H1 (cell line): ENCODE data around the gene SPHK1. TPM values are rescaled to one million over a fixed set of nuclear protein-coding genes. Genes with fewer than 3 reads are reported as not detected.
A peak's percentile ranks its signal among the peaks of the same experiment; 100 is the strongest.

ENCODE experiments used
- CREB1 ChIP-seq: IDR thresholded peaks from 2 replicates; pipeline ENCODE4 v1.6.1; 2012; ENCODE audit warnings: inconsistent platforms
- EZH2 ChIP-seq: fragments of 200-600 bp; sonication (generic); IDR thresholded peaks from 2 replicates; pipeline ENCODE4 v1.7.1; 2012; ENCODE audit warnings: low read depth, mild to moderate bottlenecking, moderate library complexity, low read length, inconsistent platforms; ENCODE audit not compliant: severe bottlenecking
- NANOG ChIP-seq: IDR thresholded peaks from 2 replicates; pipeline ENCODE4 v1.6.1; 2011; ENCODE audit warnings: low read length, low read depth, mild to moderate bottlenecking, inconsistent platforms; ENCODE audit not compliant: insufficient read depth, poor library complexity, severe bottlenecking
- POU5F1 ChIP-seq: IDR thresholded peaks from 2 replicates; pipeline ENCODE4 v1.6.1; 2011; ENCODE audit warnings: low read depth, mild to moderate bottlenecking, low read length, moderate library complexity
- SIRT6 ChIP-seq: IDR thresholded peaks from one replicate; pipeline ENCODE4 v1.7.1; 2012; ENCODE audit warnings: low read length, inconsistent platforms
- TAF1 ChIP-seq: IDR thresholded peaks from 2 replicates; pipeline ENCODE4 v1.6.1; 2011; ENCODE audit warnings: mild to moderate bottlenecking, low read depth, low read length
- polyA plus RNA-seq, 7 experiments: library from polyadenylated mRNA; depleted of rRNA in 3 of 7; stranded (reverse) in 5 of 7; unstranded in 2 of 7; fragments of >200 nt in 5 of 7; fragments of 200-250 nt in 2 of 7; gene quantifications; 1 replicate in 5 of 7; 2 replicates in 1 of 7; 4 replicates in 1 of 7; pipeline versions ENCODE4 v1.2.1 to v1.2.3, GENCODE V29; 2011 to 2013; ENCODE audit warnings: missing spikeins in 2 of 7, mixed read lengths in 2 of 7
- total RNA-seq: library from RNA; stranded (reverse); fragmentation: NEBNext Ultra II Directional; extraction: Animal tissue kit (Norgen Biotek cat#: 25700); gene quantifications from 2 replicates; pipeline ENCODE4 v1.2.1, GENCODE V29; 2021
- TF ChIP-seq, protein P1 (sequence below): fragments of 300-600 bp; sonication (generic); IDR thresholded peaks from 2 replicates; pipeline ENCODE4 v1.7.1; 2012; ENCODE audit warnings: low read length, moderate library complexity, mild to moderate bottlenecking, inconsistent platforms; ENCODE audit not compliant: insufficient replicate concordance
- TF ChIP-seq, protein P2 (sequence below): IDR thresholded peaks from 2 replicates; pipeline ENCODE4 v1.6.1; 2012; ENCODE audit warnings: low read length, inconsistent platforms

SPHK1 gene
- total and polyA plus RNA-seq, 2 of the 8 experiments (the other 6 are each of a cell fraction or from before 2014, with no cell fraction given) = 2.4 TPM

DNA sequence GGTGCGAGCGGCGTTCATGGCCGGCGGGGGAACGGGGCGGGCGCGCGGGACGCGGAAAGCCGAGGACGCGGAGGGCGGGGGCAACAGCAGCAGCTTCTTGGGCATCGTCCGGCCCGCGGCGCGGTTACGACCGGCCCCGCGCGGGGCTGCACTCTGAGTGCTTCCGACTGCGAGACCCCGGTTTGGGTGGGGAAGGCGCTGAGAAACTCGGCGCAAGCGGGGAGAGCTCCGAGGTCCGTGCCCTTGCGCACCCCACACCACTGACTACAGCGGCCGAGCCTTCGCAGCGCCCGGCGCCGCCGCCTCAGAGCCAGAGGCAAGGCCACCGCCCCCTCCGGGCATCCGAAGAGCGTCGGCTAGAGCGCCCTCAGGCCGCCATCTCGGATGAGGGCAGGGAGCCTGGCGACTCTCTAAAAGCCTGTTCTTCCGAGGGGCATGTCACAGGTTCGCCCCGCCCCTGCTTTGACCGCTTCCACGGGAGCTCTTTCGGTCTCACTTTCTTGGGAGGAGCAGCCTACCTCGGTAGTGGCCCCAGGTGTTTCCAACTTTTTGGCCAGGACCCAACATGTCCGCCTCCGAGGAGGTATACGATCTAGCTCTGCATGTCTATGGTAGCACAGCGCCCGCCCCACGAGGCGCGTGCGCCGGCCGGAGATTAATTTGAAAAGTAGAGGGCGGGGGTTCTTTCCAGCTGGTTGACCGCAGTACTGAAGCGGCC is 30.7 kb upstream of the SPHK1 start, which contains the start of gene PRPSAP1 (continued):
- TF ChIP-seq, protein P1, sequence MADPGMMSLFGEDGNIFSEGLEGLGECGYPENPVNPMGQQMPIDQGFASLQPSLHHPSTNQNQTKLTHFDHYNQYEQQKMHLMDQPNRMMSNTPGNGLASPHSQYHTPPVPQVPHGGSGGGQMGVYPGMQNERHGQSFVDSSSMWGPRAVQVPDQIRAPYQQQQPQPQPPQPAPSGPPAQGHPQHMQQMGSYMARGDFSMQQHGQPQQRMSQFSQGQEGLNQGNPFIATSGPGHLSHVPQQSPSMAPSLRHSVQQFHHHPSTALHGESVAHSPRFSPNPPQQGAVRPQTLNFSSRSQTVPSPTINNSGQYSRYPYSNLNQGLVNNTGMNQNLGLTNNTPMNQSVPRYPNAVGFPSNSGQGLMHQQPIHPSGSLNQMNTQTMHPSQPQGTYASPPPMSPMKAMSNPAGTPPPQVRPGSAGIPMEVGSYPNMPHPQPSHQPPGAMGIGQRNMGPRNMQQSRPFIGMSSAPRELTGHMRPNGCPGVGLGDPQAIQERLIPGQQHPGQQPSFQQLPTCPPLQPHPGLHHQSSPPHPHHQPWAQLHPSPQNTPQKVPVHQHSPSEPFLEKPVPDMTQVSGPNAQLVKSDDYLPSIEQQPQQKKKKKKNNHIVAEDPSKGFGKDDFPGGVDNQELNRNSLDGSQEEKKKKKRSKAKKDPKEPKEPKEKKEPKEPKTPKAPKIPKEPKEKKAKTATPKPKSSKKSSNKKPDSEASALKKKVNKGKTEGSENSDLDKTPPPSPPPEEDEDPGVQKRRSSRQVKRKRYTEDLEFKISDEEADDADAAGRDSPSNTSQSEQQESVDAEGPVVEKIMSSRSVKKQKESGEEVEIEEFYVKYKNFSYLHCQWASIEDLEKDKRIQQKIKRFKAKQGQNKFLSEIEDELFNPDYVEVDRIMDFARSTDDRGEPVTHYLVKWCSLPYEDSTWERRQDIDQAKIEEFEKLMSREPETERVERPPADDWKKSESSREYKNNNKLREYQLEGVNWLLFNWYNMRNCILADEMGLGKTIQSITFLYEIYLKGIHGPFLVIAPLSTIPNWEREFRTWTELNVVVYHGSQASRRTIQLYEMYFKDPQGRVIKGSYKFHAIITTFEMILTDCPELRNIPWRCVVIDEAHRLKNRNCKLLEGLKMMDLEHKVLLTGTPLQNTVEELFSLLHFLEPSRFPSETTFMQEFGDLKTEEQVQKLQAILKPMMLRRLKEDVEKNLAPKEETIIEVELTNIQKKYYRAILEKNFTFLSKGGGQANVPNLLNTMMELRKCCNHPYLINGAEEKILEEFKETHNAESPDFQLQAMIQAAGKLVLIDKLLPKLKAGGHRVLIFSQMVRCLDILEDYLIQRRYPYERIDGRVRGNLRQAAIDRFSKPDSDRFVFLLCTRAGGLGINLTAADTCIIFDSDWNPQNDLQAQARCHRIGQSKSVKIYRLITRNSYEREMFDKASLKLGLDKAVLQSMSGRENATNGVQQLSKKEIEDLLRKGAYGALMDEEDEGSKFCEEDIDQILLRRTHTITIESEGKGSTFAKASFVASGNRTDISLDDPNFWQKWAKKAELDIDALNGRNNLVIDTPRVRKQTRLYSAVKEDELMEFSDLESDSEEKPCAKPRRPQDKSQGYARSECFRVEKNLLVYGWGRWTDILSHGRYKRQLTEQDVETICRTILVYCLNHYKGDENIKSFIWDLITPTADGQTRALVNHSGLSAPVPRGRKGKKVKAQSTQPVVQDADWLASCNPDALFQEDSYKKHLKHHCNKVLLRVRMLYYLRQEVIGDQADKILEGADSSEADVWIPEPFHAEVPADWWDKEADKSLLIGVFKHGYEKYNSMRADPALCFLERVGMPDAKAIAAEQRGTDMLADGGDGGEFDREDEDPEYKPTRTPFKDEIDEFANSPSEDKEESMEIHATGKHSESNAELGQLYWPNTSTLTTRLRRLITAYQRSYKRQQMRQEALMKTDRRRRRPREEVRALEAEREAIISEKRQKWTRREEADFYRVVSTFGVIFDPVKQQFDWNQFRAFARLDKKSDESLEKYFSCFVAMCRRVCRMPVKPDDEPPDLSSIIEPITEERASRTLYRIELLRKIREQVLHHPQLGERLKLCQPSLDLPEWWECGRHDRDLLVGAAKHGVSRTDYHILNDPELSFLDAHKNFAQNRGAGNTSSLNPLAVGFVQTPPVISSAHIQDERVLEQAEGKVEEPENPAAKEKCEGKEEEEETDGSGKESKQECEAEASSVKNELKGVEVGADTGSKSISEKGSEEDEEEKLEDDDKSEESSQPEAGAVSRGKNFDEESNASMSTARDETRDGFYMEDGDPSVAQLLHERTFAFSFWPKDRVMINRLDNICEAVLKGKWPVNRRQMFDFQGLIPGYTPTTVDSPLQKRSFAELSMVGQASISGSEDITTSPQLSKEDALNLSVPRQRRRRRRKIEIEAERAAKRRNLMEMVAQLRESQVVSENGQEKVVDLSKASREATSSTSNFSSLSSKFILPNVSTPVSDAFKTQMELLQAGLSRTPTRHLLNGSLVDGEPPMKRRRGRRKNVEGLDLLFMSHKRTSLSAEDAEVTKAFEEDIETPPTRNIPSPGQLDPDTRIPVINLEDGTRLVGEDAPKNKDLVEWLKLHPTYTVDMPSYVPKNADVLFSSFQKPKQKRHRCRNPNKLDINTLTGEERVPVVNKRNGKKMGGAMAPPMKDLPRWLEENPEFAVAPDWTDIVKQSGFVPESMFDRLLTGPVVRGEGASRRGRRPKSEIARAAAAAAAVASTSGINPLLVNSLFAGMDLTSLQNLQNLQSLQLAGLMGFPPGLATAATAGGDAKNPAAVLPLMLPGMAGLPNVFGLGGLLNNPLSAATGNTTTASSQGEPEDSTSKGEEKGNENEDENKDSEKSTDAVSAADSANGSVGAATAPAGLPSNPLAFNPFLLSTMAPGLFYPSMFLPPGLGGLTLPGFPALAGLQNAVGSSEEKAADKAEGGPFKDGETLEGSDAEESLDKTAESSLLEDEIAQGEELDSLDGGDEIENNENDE = no peak
- TF ChIP-seq POU5F1 = no peak
- TF ChIP-seq SIRT6 = no peak
- no peak for TF ChIP-seq NANOG
- TF ChIP-seq TAF1 = peak; percentile 99
- peak; percentile 60 for TF ChIP-seq CREB1
- TF ChIP-seq EZH2 = no peak
- TF ChIP-seq, protein P2, sequence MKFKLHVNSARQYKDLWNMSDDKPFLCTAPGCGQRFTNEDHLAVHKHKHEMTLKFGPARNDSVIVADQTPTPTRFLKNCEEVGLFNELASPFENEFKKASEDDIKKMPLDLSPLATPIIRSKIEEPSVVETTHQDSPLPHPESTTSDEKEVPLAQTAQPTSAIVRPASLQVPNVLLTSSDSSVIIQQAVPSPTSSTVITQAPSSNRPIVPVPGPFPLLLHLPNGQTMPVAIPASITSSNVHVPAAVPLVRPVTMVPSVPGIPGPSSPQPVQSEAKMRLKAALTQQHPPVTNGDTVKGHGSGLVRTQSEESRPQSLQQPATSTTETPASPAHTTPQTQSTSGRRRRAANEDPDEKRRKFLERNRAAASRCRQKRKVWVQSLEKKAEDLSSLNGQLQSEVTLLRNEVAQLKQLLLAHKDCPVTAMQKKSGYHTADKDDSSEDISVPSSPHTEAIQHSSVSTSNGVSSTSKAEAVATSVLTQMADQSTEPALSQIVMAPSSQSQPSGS = peak; percentile 76; the same call in 1 of the 2 replicates
